GM06990 (cell line): ENCODE data around the gene STRIP1.
A peak's percentile ranks its signal among the peaks of the same experiment; 100 is the strongest.

Source experiments
- DNase-seq: peaks from one replicate; pipeline ENCODE4 v3.0.0-alpha.2; 2011; ENCODE audit not compliant: insufficient read length; ENCODE audit errors: extremely low read depth
- H3K27me3 ChIP-seq: replicated peaks from 2 replicates; pipeline ENCODE4 v1.6.0; 2011; ENCODE audit warnings: low read length; ENCODE audit not compliant: control insufficient read depth, insufficient read depth
- H3K36me3 ChIP-seq: 2 replicates; pipeline ENCODE4 v1.5.1; 2011; ENCODE audit warnings: low read length; ENCODE audit not compliant: control insufficient read depth, insufficient read depth
- H3K4me3 ChIP-seq: replicated peaks from 2 replicates; pipeline ENCODE4 v1.5.1; 2011; ENCODE audit warnings: low read depth, mild to moderate bottlenecking, control low read depth, low read length
- CTCF ChIP-seq: IDR thresholded peaks from 2 replicates; pipeline ENCODE4 v1.5.1; 2011; ENCODE audit warnings: low read length, control low read depth, mild to moderate bottlenecking, inconsistent platforms; ENCODE audit not compliant: insufficient read depth, poor library complexity, severe bottlenecking

STRIP1 gene

GRCh38 chr1:110059133-110059863 lies 24.9 kb downstream of the STRIP1 start:
- Histone ChIP-seq H3K36me3 (peaks cover 24% of the 10 kb centered on the region), H3K27me3 (no peaks in the 10 kb centered on the region), H3K4me3 (no peak overlapping the region)
- no peak for DNase-seq
- no peak for TF ChIP-seq CTCF

- peaks cover 17% of the 10 kb centered on the region for H3K36me3 ChIP-seq
- no peak overlapping the region for H3K4me3 ChIP-seq
- no peaks in the 10 kb centered on the region for H3K27me3 ChIP-seq
- TF ChIP-seq CTCF: peak; percentile 98
- DNase-seq: peak; percentile 48
Observed at GRCh38 chr1:110060034-110060661, 25.7 kb downstream of the STRIP1 start.

GRCh38 chr1:110060662-110061060 lies 26.2 kb downstream of the STRIP1 start:
- Histone ChIP-seq H3K36me3 (peaks cover 14% of the 10 kb centered on the region), H3K4me3 (no peak overlapping the region), H3K27me3 (no peaks in the 10 kb centered on the region)
- no peak for DNase-seq
- no peak for TF ChIP-seq CTCF

- Histone ChIP-seq H3K36me3 (peaks cover 14% of the 10 kb centered on the region), H3K4me3 (no peak overlapping the region), H3K27me3 (no peaks in the 10 kb centered on the region)
- TF ChIP-seq CTCF: no peak
- DNase-seq: no peak
Observed at GRCh38 chr1:110061341-110061740, 26.9 kb downstream of the STRIP1 start.

GRCh38 chr1:110062612-110063011 lies 28.2 kb downstream of the STRIP1 start:
- no peak for TF ChIP-seq CTCF
- DNase-seq: no peak
- Histone ChIP-seq H3K4me3 (no peak overlapping the region), H3K27me3 (no peaks in the 10 kb centered on the region; the same call in 1 of the 2 replicates), H3K36me3 (peaks cover 10% of the 10 kb centered on the region)
